ENCODE results near the gene TM4SF4.

- TF ChIP-seq POLR2A (IDR thresholded peaks at IDR 0.05; ENCODE audit: low read length) (no peak), GATA1 (IDR thresholded peaks at IDR 0.05; ENCODE audit: low read depth, low read length) (no peak)
These were observed 53.8 kb downstream of the TM4SF4 start for GRCh38 chr3:149528340-149528650.

All from erythroblast (primary cell).